ENCODE data around the gene PLEKHA3. TPM values are rescaled to one million over a fixed set of nuclear protein-coding genes. Genes with fewer than 3 reads are reported as not detected.
"Not testable (repeated sequence)": the region's sequence is repeated elsewhere in the genome, so short reads cannot be mapped to it uniquely, and the experiment has no call there.

Gene PLEKHA3
- polyA plus RNA-seq, 1 donor = 13.4 TPM

- DNase-seq (ENCODE audit: low read depth) = peak; percentile 55
Observed at GRCh38 chr2:178522950-178523595, 42.8 kb downstream of the PLEKHA3 start.

- no peak for DNase-seq (ENCODE audit: low read depth)
Observed at GRCh38 chr2:178523596-178524134, 43.4 kb downstream of the PLEKHA3 start.

GRCh38 chr2:178525010-178525409 is 44.8 kb downstream of the PLEKHA3 start:
- not testable (repeated sequence) for DNase-seq (ENCODE audit: low read depth)

GRCh38 chr2:178525460-178525859 is 45.2 kb downstream of the PLEKHA3 start:
- DNase-seq (ENCODE audit: low read depth) = not testable (repeated sequence)

GRCh38 chr2:178526256-178526655 is 46.0 kb downstream of the PLEKHA3 start:
- no peak for DNase-seq (ENCODE audit: low read depth)

GRCh38 chr2:178527592-178527991 is 47.3 kb downstream of the PLEKHA3 start:
- DNase-seq (ENCODE audit: low read depth) = no peak

GRCh38 chr2:178528647-178529046 is 48.4 kb downstream of the PLEKHA3 start:
- no peak for DNase-seq (ENCODE audit: low read depth)

GRCh38 chr2:178529194-178529593 is 48.9 kb downstream of the PLEKHA3 start:
- DNase-seq (ENCODE audit: low read depth) = no peak

GRCh38 chr2:178530131-178530530 is 49.9 kb downstream of the PLEKHA3 start:
- DNase-seq (ENCODE audit: low read depth) = no peak

- no peak for DNase-seq (ENCODE audit: low read depth)
Observed at GRCh38 chr2:178530625-178531142, 50.4 kb downstream of the PLEKHA3 start.

- DNase-seq (ENCODE audit: low read depth) = no peak
Observed at GRCh38 chr2:178531168-178531567, 50.9 kb downstream of the PLEKHA3 start.

- no peak for DNase-seq (ENCODE audit: low read depth)
Observed at GRCh38 chr2:178536037-178536436, 55.8 kb downstream of the PLEKHA3 start.

GRCh38 chr2:178542161-178542560 is 61.9 kb downstream of the PLEKHA3 start:
- no peak for DNase-seq (ENCODE audit: low read depth)

GRCh38 chr2:178542569-178542968 is 62.3 kb downstream of the PLEKHA3 start:
- no peak for DNase-seq (ENCODE audit: low read depth)

- DNase-seq (ENCODE audit: low read depth) = no peak
Observed at GRCh38 chr2:178550352-178550751, 70.1 kb downstream of the PLEKHA3 start.

- no peak for DNase-seq (ENCODE audit: low read depth)
Observed at GRCh38 chr2:178553047-178553446, 72.8 kb downstream of the PLEKHA3 start.

Other genes with a start within 250 kb of the PLEKHA3 start
- 57.0 TPM for gene PRKRA, start 29.3 kb upstream of the PLEKHA3 start, polyA plus RNA-seq (ENCODE audit: insufficient read length)
- gene PJVK, start 29.1 kb upstream of the PLEKHA3 start, polyA plus RNA-seq (ENCODE audit: insufficient read length) = 6.2 TPM
- gene FKBP7, start 1.9 kb upstream of the PLEKHA3 start, polyA plus RNA-seq (ENCODE audit: insufficient read length) = 40.2 TPM

Data from forelimb muscle (tissue), 1 donor.